ENCODE measurements around the gene CRYGB.
"Not testable (repeated sequence)": the region's sequence is repeated elsewhere in the genome, so short reads cannot be mapped to it uniquely, and the experiment has no call there.

CRYGB gene

GRCh38 chr2:208148803-208149202 lies 2.8 kb upstream of the CRYGB start:
- DNase-seq: no peak

- DNase-seq: no peak
Measured at GRCh38 chr2:208147759-208148158, 1.8 kb upstream of the CRYGB start.

- no peak for DNase-seq
Measured at GRCh38 chr2:208147008-208147407, 1.1 kb upstream of the CRYGB start.

- DNase-seq: peak; percentile 57
Measured at GRCh38 chr2:208142925-208143799, 2.8 kb downstream of the CRYGB start.

- peak; percentile 9 for DNase-seq
Measured at GRCh38 chr2:208142240-208142924, 3.6 kb downstream of the CRYGB start.

GRCh38 chr2:208139447-208139846 lies 6.5 kb downstream of the CRYGB start:
- no peak for DNase-seq

GRCh38 chr2:208138334-208138733 lies 7.6 kb downstream of the CRYGB start:
- not testable (repeated sequence) for DNase-seq

- no peak for DNase-seq
Measured at GRCh38 chr2:208136716-208137094, 9.3 kb downstream of the CRYGB start.

GRCh38 chr2:208135794-208136715 lies 9.9 kb downstream of the CRYGB start:
- DNase-seq: no peak

- no peak for DNase-seq
Measured at GRCh38 chr2:208134928-208135586, 10.9 kb downstream of the CRYGB start.

GRCh38 chr2:208130712-208131110 lies 15.2 kb downstream of the CRYGB start:
- no peak for DNase-seq

- DNase-seq: no peak
Measured at GRCh38 chr2:208129744-208130711, 15.9 kb downstream of the CRYGB start, which contains the start of gene CRYGC. CRYGC (minus strand) TSS chr2:208129828; CDS start chr2:208129792, 36 bp downstream.

- no peak for DNase-seq
Measured at GRCh38 chr2:208128136-208128535, 17.8 kb downstream of the CRYGB start.

GRCh38 chr2:208127090-208127489 lies 18.9 kb downstream of the CRYGB start:
- no peak for DNase-seq

- no peak for DNase-seq
Measured at GRCh38 chr2:208125251-208125650, 20.7 kb downstream of the CRYGB start.

- DNase-seq: not testable (repeated sequence)
Measured at GRCh38 chr2:208124013-208124715, 21.8 kb downstream of the CRYGB start, which contains the start of gene CRYGD. CRYGD (minus strand) TSS chr2:208124524; CDS start chr2:208124473, 51 bp downstream.

GRCh38 chr2:208122248-208122647 lies 23.7 kb downstream of the CRYGB start:
- DNase-seq: no peak

- no peak for DNase-seq
Measured at GRCh38 chr2:208118918-208119317, 27.0 kb downstream of the CRYGB start.

- not testable (repeated sequence) for DNase-seq
Measured at GRCh38 chr2:208117390-208117789, 28.6 kb downstream of the CRYGB start.

- DNase-seq: peak; percentile 77
Measured at GRCh38 chr2:208112969-208113368, 33.0 kb downstream of the CRYGB start.

All from DMS53 (cell line).